Lung microvascular endothelial cell (primary cell): ENCODE measurements around the gene HAPLN3. TPM values are rescaled to one million over a fixed set of nuclear protein-coding genes. Genes with fewer than 3 reads are reported as not detected.
"Not testable (repeated sequence)": the region's sequence is repeated elsewhere in the genome, so short reads cannot be mapped to it uniquely, and the experiment has no call there.

ENCODE experiments used
- DNase-seq, 2 donors: peaks; one replicate each; pipeline versions ENCODE4 v3.0.0 to v3.0.0-alpha.2; 2010; ENCODE audit warnings: low read depth in 2 of 2
- total RNA-seq: library from RNA; depleted of rRNA; stranded (reverse); fragments of >200 nt; gene quantifications from 2 replicates; pipeline ENCODE4 v1.2.1, GENCODE V29; 2014

The HAPLN3 gene
- total RNA-seq: 56.7 and 76.0 TPM in 2 replicates

GRCh38 chr15:88894819-88895767 lies at the start of gene HAPLN3:
Gene HAPLN3, minus strand, starts transcription at chr15:88895544. Its CDS starts 8,246 bp downstream, at chr15:88887298.
- DNase-seq: peak; percentile 21 to 33

- no peak for DNase-seq
Measured at GRCh38 chr15:88940110-88940675, 44.8 kb upstream of the HAPLN3 start.

GRCh38 chr15:88939486-88939806 lies 44.1 kb upstream of the HAPLN3 start:
- DNase-seq: no peak

- peak in 1 of 2 donors; percentile 33 for DNase-seq
Measured at GRCh38 chr15:88938802-88939485, 43.6 kb upstream of the HAPLN3 start.

GRCh38 chr15:88934449-88934848 lies 39.1 kb upstream of the HAPLN3 start:
- DNase-seq: not testable (repeated sequence)

- DNase-seq: no peak
Measured at GRCh38 chr15:88932875-88933330, 37.6 kb upstream of the HAPLN3 start.

- no peak for DNase-seq
Measured at GRCh38 chr15:88932271-88932874, 37.0 kb upstream of the HAPLN3 start.

- DNase-seq: no peak
Measured at GRCh38 chr15:88930579-88930978, 35.2 kb upstream of the HAPLN3 start.

- DNase-seq: not testable (repeated sequence)
Measured at GRCh38 chr15:88929358-88930098, 34.2 kb upstream of the HAPLN3 start.

- DNase-seq: not testable (repeated sequence)
Measured at GRCh38 chr15:88928192-88928591, 32.8 kb upstream of the HAPLN3 start.

GRCh38 chr15:88925648-88926047 lies 30.3 kb upstream of the HAPLN3 start:
- DNase-seq: not testable (repeated sequence)

GRCh38 chr15:88920892-88921435 lies 25.6 kb upstream of the HAPLN3 start:
- DNase-seq: peak in 1 of 2 donors; percentile 25

- peak in 1 of 2 donors; percentile 34 for DNase-seq
Measured at GRCh38 chr15:88920186-88920891, 25.0 kb upstream of the HAPLN3 start.

GRCh38 chr15:88918738-88919137 lies 23.4 kb upstream of the HAPLN3 start:
- peak in 1 of 2 donors; percentile 72 for DNase-seq

GRCh38 chr15:88917760-88918159 lies 22.4 kb upstream of the HAPLN3 start:
- no peak for DNase-seq

GRCh38 chr15:88915354-88915753 lies 20.0 kb upstream of the HAPLN3 start:
- DNase-seq: no peak

GRCh38 chr15:88913850-88914169 lies 18.5 kb upstream of the HAPLN3 start:
- no peak for DNase-seq

- DNase-seq: peak; percentile 53 to 61
Measured at GRCh38 chr15:88913017-88913849, 17.9 kb upstream of the HAPLN3 start, which contains the start of gene MFGE8. Gene MFGE8, minus strand, starts transcription at chr15:88913379. Its CDS starts 60 bp downstream, at chr15:88913319.

- DNase-seq: peak; percentile 27 to 28
Measured at GRCh38 chr15:88912500-88912921, 17.2 kb upstream of the HAPLN3 start.
